Natural killer cell (primary cell): ENCODE data around the gene CA10. TPM values are rescaled to one million over a fixed set of nuclear protein-coding genes. Genes with fewer than 3 reads are reported as not detected.

Experiments used
- ATAC-seq, 3 donors: fragments of 150-1000 bp in 2 of 3; fragments of 200-7000 bp in 1 of 3; cut with Tn5 transposase; 1 replicate in 1 of 3; 2 replicates in 2 of 3; pipeline ENCODE4 v1.10.0; 2021; ENCODE audit warnings: mild to moderate bottlenecking in 2 of 3, moderate library complexity in 2 of 3
- DNase-seq, 2 donors: peaks; one replicate each; pipeline versions ENCODE4 v3.0.0 to v3.0.0-alpha.2; 2013 to 2021; ENCODE audit warnings: mixed read lengths in 1 of 2
- H3K27ac ChIP-seq: one replicate; pipeline ENCODE4 v1.5.1; 2013; ENCODE audit warnings: mild to moderate bottlenecking, low read length
- H3K27me3 ChIP-seq: one replicate; pipeline ENCODE4 v1.6.1; 2013; ENCODE audit warnings: low read length; ENCODE audit not compliant: control insufficient read depth, insufficient read depth
- H3K36me3 ChIP-seq: one replicate; pipeline ENCODE4 v1.6.1; 2013; ENCODE audit warnings: low read length; ENCODE audit not compliant: control insufficient read depth, insufficient read depth
- H3K4me1 ChIP-seq: one replicate; pipeline ENCODE4 v1.6.1; 2013; ENCODE audit warnings: low read length; ENCODE audit not compliant: control insufficient read depth, insufficient read depth
- H3K4me3 ChIP-seq: one replicate; pipeline ENCODE4 v1.5.1; 2013; ENCODE audit warnings: low read length
- H3K9me3 ChIP-seq: one replicate; pipeline ENCODE4 v1.6.1; 2013; ENCODE audit warnings: low read length; ENCODE audit not compliant: control insufficient read depth, insufficient read depth
- H3K27ac Mint-ChIP-seq, 2 donors: one replicate each; pipeline ENCODE4 v1.8.0; 2022; ENCODE audit warnings: mild to moderate bottlenecking in 2 of 2, mixed read lengths in 2 of 2, moderate library complexity in 1 of 2
- H3K27me3 Mint-ChIP-seq, 2 donors: one replicate each; pipeline ENCODE4 v1.8.0; 2022; ENCODE audit warnings: low read depth in 2 of 2, mixed read lengths in 2 of 2
- H3K36me3 Mint-ChIP-seq: one replicate; pipeline ENCODE4 v1.8.0; 2022; ENCODE audit warnings: mixed read lengths
- H3K4me1 Mint-ChIP-seq, 2 donors: one replicate each; pipeline ENCODE4 v1.8.0; 2022; ENCODE audit warnings: mixed read lengths in 2 of 2
- H3K4me3 Mint-ChIP-seq: one replicate; pipeline ENCODE4 v1.8.0; 2022; ENCODE audit warnings: mild to moderate bottlenecking, moderate library complexity, mixed read lengths
- H3K9me3 Mint-ChIP-seq, 2 donors: one replicate each; pipeline ENCODE4 v1.8.0; 2022; ENCODE audit warnings: mixed read lengths in 2 of 2
- WGBS: methylation state at CpG from one replicate; pipeline ENCODE4 v1.1.7; 2013; ENCODE audit warnings: missing lambda C conversion rate; ENCODE audit not compliant: insufficient coverage; 5-methylcytosine and 5-hydroxymethylcytosine counted together
- intact Hi-C: fragments of 100-400 bp; cut with micrococcal nuclease; formaldehyde crosslinking; loops from one replicate; pipeline ENCODE4 v1.14.2; 2022
- total RNA-seq, 4 donors: library from RNA; stranded (reverse); fragments of 120-200 nt in 1 of 4; gene quantifications; one replicate each; pipeline versions ENCODE4 v1.2.3 to v1.2.4, GENCODE V29; 2013 to 2022
- TF ChIP-seq, protein P1 (sequence below): fragments of 200-600 bp; IDR thresholded peaks from one replicate; pipeline ENCODE4 v1.8.0; 2022; ENCODE audit warnings: antibody characterized with exemption

Gene CA10
- total RNA-seq, 3 donors from 2014 or later (not counting 1 experiment from before 2014, with no cell fraction given): not detected

DNA sequence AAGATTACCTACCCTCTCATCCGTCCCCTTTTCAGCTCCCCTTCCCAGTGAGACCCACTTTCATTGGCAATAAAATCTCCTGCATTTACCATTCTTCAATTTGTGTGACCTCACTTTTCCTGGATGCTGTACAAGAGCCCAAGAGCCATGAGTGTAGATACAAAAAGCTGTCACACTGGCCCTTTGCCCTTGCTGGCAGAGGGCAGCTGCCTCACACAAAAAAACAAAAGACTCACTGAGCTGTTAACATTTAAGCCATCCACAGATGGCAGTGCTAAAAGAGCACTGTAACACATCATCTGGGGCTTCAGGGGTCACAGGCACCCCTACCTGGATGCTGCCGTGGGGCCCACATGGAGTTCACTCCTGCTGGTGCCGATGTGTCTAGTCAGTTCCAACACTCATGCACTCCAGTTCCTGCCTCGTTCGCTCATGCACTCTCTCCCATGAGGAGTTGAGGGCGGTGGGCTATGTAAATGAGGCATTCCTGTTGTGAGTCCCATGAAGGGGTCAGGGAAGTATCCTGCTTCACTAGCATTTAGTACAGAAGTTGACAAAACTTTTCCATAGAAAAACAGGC lies 123.1 kb downstream of the CA10 start:
- no peak for ATAC-seq

DNA sequence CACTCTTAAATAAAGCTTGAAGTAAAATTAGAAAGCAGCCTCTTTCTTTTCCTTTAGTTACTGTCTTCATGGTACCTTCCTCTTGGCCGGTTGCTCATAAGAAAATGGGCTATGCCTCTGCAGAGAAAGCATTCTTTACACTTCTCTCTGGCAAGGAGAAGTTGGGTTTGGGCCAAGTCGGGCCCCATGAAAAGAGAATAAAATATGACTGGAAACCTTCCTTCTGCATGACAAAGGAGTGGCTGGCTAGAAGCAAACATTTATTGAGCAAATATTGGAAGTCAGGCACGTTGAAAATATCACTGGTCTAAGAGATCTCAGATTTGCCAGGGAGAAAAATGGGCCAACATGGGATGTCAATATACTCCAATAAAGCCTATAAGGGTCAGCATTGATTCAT lies 126.1 kb downstream of the CA10 start:
- Histone ChIP-seq H3K4me3 (no peak overlapping the region), H3K27ac (no peak overlapping the region), H3K36me3 (no peaks in the 10 kb centered on the region), H3K4me1 (no peaks in the 10 kb centered on the region), H3K27me3 (no peaks in the 10 kb centered on the region), H3K9me3 (peaks cover under 1% of the 10 kb centered on the region)
- no peak for DNase-seq
- Mint-ChIP-seq H3K27ac (no peak overlapping the region), H3K36me3 (no peaks in the 10 kb centered on the region), H3K9me3 (peaks cover 4 to 8% of the 10 kb centered on the region in 2 donors), H3K4me1 (no peaks in the 10 kb centered on the region), H3K4me3 (no peak overlapping the region), H3K27me3 (no peaks in the 10 kb centered on the region)
- TF ChIP-seq, protein P1, sequence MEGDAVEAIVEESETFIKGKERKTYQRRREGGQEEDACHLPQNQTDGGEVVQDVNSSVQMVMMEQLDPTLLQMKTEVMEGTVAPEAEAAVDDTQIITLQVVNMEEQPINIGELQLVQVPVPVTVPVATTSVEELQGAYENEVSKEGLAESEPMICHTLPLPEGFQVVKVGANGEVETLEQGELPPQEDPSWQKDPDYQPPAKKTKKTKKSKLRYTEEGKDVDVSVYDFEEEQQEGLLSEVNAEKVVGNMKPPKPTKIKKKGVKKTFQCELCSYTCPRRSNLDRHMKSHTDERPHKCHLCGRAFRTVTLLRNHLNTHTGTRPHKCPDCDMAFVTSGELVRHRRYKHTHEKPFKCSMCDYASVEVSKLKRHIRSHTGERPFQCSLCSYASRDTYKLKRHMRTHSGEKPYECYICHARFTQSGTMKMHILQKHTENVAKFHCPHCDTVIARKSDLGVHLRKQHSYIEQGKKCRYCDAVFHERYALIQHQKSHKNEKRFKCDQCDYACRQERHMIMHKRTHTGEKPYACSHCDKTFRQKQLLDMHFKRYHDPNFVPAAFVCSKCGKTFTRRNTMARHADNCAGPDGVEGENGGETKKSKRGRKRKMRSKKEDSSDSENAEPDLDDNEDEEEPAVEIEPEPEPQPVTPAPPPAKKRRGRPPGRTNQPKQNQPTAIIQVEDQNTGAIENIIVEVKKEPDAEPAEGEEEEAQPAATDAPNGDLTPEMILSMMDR: no peak
- ATAC-seq: no peak
- intact Hi-C loops: no loop called here
- WGBS: 55% methylated on average over 3 of the region's 3 CpGs

More for the DNA sequence above, 123.1 kb downstream of the CA10 start:
- Histone ChIP-seq H3K27ac (no peak overlapping the region), H3K27me3 (no peaks in the 10 kb centered on the region), H3K4me1 (no peaks in the 10 kb centered on the region), H3K9me3 (peaks cover 3% of the 10 kb centered on the region), H3K36me3 (no peaks in the 10 kb centered on the region), H3K4me3 (no peak overlapping the region)
- peaks cover 5 to 7% of the 10 kb centered on the region in 2 donors for H3K9me3 Mint-ChIP-seq
- no peak for DNase-seq
- H3K36me3 Mint-ChIP-seq: no peaks in the 10 kb centered on the region
- WGBS: 92% methylated on average over 6 of the region's 6 CpGs
- intact Hi-C loops: no loop called here
- no peak overlapping the region for H3K4me3 Mint-ChIP-seq
- H3K27me3 Mint-ChIP-seq: no peaks in the 10 kb centered on the region
- H3K27ac Mint-ChIP-seq: no peak overlapping the region
- H3K4me1 Mint-ChIP-seq: no peaks in the 10 kb centered on the region
- TF ChIP-seq, protein P1: no peak

DNA sequence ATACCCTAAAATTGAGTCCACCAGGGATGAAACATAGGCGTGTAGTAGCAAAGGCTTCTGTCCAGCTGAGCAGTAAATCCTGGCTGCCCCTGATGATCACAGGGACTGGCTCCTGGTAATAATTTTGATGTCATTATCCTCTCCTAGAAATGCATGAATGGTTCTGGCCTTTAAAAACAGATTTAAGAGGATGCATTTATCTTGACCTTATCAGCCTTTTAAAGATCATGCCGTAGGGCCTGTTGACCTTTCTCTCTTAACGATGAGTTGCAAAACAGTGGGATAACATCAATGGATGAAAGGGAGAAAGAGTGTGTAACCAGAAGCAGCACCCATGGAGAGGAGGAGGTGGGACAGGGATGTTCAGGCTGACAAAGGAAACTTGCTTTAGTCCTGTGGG lies 128.5 kb downstream of the CA10 start:
- intact Hi-C loops: no loop called here
- ATAC-seq: no peak

More for the DNA sequence above, 128.5 kb downstream of the CA10 start:
- H3K4me1 ChIP-seq: no peaks in the 10 kb centered on the region
- Mint-ChIP-seq H3K27me3 (no peaks in the 10 kb centered on the region), H3K4me1 (no peaks in the 10 kb centered on the region), H3K27ac (no peak overlapping the region), H3K36me3 (no peaks in the 10 kb centered on the region), H3K4me3 (no peak overlapping the region), H3K9me3 (peaks cover 0 to 8% of the 10 kb centered on the region in 2 donors)
- H3K27me3 ChIP-seq: no peaks in the 10 kb centered on the region
- H3K27ac ChIP-seq: no peak overlapping the region
- TF ChIP-seq, protein P1: no peak
- 73% methylated on average over 3 of the region's 3 CpGs for WGBS
- no peak overlapping the region for H3K4me3 ChIP-seq
- no peak for DNase-seq
- no peaks in the 10 kb centered on the region for H3K36me3 ChIP-seq
- H3K9me3 ChIP-seq: no peaks in the 10 kb centered on the region
